Stimulated activated effector memory CD8-positive, alpha-beta T cell treated with anti-CD3 and anti-CD28 coated beads, Interleukin-12 subunit alpha, Interleukin-12 subunit beta, amount 100 ng/mL, for 72 hours (primary cell): ENCODE measurements around the gene FLNB.

ENCODE experiments used
- ATAC-seq: fragments of 150-1000 bp; cut with Tn5 transposase; 2 replicates; pipeline ENCODE4 v1.10.0; 2021
- DNase-seq, 2 donors: peaks; one replicate each; pipeline ENCODE4 v3.0.0; 2021 to 2022; ENCODE audit warnings: low spot score in 2 of 2
- H3K27ac Mint-ChIP-seq: one replicate; pipeline ENCODE4 v1.8.0; 2022; ENCODE audit warnings: mild to moderate bottlenecking, mixed read lengths
- H3K36me3 Mint-ChIP-seq: one replicate; pipeline ENCODE4 v1.8.0; 2022; ENCODE audit warnings: mild to moderate bottlenecking, mixed read lengths
- H3K4me1 Mint-ChIP-seq: one replicate; pipeline ENCODE4 v1.8.0; 2022; ENCODE audit warnings: mixed read lengths
- H3K4me3 Mint-ChIP-seq: one replicate; pipeline ENCODE4 v1.8.0; 2022; ENCODE audit warnings: mild to moderate bottlenecking, mixed read lengths
- H3K9me3 Mint-ChIP-seq: one replicate; pipeline ENCODE4 v1.8.0; 2022; ENCODE audit warnings: mixed read lengths

The FLNB gene

GRCh38 chr3:58214484-58215316, 206.5 kb downstream of the FLNB start:
- H3K4me3 Mint-ChIP-seq: peak overlapping the region; percentile 49
- ATAC-seq (peak; percentile 98), DNase-seq (peak; percentile 22 to 76)
- H3K4me1 Mint-ChIP-seq: peaks cover 39% of the 10 kb centered on the region
- peak overlapping the region; percentile 79 for H3K27ac Mint-ChIP-seq
- no peaks in the 10 kb centered on the region for H3K36me3 Mint-ChIP-seq
- no peaks in the 10 kb centered on the region for H3K9me3 Mint-ChIP-seq

- H3K4me3 Mint-ChIP-seq: peak overlapping the region; percentile 49
- H3K27ac Mint-ChIP-seq: peak overlapping the region; percentile 79
- no peak for DNase-seq
- H3K36me3 Mint-ChIP-seq: no peaks in the 10 kb centered on the region
- no peaks in the 10 kb centered on the region for H3K9me3 Mint-ChIP-seq
- ATAC-seq: no peak
- H3K4me1 Mint-ChIP-seq: peaks cover 39% of the 10 kb centered on the region
These were observed 207.2 kb downstream of the FLNB start for GRCh38 chr3:58215317-58216025.

GRCh38 chr3:58216496-58217195, 208.4 kb downstream of the FLNB start:
- Mint-ChIP-seq H3K9me3 (no peaks in the 10 kb centered on the region), H3K4me3 (no peak overlapping the region), H3K36me3 (no peaks in the 10 kb centered on the region), H3K4me1 (peaks cover 39% of the 10 kb centered on the region), H3K27ac (no peak overlapping the region)
- DNase-seq: no peak
- ATAC-seq: no peak

GRCh38 chr3:58217209-58217811, 209.1 kb downstream of the FLNB start:
- Mint-ChIP-seq H3K9me3 (no peaks in the 10 kb centered on the region), H3K36me3 (no peaks in the 10 kb centered on the region), H3K4me3 (no peak overlapping the region), H3K4me1 (peaks cover 39% of the 10 kb centered on the region), H3K27ac (no peak overlapping the region)
- DNase-seq (peak; percentile 36 to 74), ATAC-seq (peak; percentile 48)

- Mint-ChIP-seq H3K36me3 (no peaks in the 10 kb centered on the region), H3K4me3 (no peak overlapping the region), H3K4me1 (peaks cover 39% of the 10 kb centered on the region), H3K9me3 (no peaks in the 10 kb centered on the region), H3K27ac (no peak overlapping the region)
- ATAC-seq: no peak
- no peak for DNase-seq
These were observed 210.7 kb downstream of the FLNB start for GRCh38 chr3:58218904-58219303.
